IPS-18c (cell line): ENCODE results near the gene LSAMP.

Source experiments
- H3K4me3 ChIP-seq: 2 replicates; pipeline ENCODE4 v1.7.0; 2013; ENCODE audit warnings: low read depth, mild to moderate bottlenecking, low read length, moderate library complexity; ENCODE audit not compliant: insufficient read depth
- H3K9me3 ChIP-seq: one replicate; pipeline ENCODE4 v1.6.1; 2013; ENCODE audit warnings: mild to moderate bottlenecking, low read length, moderate library complexity; ENCODE audit not compliant: control insufficient read depth, insufficient read depth

The LSAMP gene

DNA sequence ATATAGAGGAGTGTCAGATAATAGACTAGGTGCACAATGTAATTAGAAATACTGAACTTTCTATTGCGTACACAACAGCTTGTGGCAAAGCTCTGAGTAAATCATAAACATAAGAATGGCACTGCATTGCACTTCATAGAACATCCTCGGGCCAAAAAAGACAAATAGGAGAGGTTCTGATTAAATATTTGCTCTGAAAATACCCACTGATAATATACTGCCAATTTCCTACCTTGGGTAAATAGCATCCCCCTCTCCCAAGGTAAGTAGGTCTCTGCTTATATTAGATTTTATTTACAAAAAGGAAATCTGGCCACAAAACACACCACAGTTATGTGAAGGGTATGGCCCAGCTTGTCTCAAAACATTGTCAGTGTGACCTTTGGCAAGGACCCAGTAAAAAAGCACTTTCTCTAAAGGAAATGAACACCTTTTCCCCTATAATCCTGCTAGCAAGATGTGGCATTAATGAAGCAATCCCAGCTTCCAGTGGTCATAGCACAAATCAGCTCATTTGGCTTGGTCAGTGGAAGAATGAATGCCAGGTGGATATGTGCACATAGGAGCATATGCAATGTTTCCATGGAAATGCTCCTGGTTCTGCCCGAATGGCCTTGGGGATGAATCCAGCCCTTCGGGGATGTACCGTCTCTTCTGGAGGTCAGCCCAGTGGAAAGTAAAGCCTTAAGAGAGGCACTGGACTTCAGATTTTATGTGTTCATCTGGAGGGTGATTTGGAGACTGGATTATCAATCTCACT, 315.9 kb downstream of the LSAMP start:
- Histone ChIP-seq H3K9me3 (no peaks in the 10 kb centered on the region), H3K4me3 (no peak overlapping the region)

DNA sequence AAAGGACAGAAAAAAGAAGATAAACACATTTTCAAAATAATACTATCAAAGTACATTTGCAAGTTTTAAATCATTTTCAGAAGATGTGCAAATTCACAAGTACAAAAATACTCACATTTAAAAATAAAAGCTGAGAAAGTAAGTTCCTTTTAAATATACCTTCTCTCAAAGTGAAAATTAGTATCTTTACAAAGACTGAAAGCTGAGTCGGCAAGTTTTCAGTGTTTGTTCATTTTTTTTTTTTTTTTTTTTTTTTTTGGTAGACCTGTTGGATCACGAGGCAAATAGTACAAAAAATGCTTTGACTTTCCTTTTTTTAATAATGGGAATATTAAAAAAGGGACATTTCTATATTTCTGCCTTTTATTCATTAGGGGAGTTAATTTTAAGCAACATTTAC, 317.8 kb downstream of the LSAMP start:
- Histone ChIP-seq H3K9me3 (no peaks in the 10 kb centered on the region), H3K4me3 (no peak overlapping the region)

DNA sequence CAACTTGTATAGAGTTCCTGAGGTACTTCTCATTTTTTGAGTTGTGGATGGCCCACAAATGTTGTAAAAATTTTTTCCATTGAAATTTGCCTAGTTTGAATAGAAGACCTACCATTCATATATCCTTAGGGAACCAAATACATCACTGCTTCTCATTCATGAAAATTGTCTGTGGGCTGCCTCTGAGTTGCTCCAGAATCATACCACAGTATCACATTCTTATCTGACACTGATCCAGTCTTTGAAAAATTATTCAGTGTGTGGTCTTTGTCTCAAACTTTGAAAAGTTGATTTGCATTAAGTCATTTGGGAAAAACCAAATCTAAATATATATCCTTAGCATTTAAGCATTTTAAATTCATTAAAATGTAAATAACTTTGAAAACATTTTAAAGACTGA, 321.1 kb downstream of the LSAMP start:
- Histone ChIP-seq H3K9me3 (no peaks in the 10 kb centered on the region), H3K4me3 (no peak overlapping the region)

GRCh38 chr3:116118475-116119169, 326.7 kb downstream of the LSAMP start:
- H3K4me3 ChIP-seq = no peak overlapping the region

GRCh38 chr3:116114586-116114985, 330.7 kb downstream of the LSAMP start:
- H3K9me3 ChIP-seq = no peaks in the 10 kb centered on the region

More at GRCh38 chr3:116118475-116119169, 326.7 kb downstream of the LSAMP start:
- H3K9me3 ChIP-seq = no peaks in the 10 kb centered on the region

DNA sequence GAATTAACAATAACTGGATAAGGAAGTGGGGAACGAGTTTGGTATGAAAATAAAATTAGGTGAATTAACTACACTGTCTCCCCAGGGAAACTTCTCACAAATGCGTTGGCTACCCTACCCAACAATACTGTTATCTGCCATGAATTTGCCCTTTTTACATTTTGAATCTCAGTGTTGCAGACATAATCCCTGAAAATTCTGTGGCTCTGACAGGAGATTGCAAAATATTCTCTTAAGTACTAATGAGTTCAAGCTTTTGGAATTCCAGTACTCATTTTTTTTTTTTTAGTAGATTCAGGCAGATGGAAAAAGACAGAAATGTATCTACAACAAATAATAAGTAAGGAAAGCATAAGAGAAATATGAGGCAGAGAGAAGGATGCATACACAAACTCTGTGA, 332.6 kb downstream of the LSAMP start:
- no peaks in the 10 kb centered on the region for H3K9me3 ChIP-seq
- H3K4me3 ChIP-seq = no peak overlapping the region

More at GRCh38 chr3:116114586-116114985, 330.7 kb downstream of the LSAMP start:
- H3K4me3 ChIP-seq = no peak overlapping the region

DNA sequence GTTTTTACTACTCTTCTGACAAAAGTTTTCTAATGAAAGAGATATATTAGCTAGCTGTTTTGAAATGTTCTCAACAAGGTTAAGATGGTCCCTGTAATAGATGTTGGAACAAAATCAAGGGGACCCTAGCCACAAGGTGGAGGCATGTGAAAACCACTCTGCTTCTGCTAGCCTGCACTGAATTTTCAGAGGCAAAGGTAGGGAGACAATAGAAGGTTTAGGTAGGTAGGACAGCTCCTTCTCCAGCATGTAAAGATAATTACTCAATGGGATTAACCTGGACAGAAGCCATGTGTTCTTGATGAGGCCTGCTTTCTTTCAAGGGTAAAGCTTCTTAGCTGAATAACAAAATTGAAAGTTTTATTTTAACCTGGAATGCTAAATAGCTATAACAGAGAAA, 333.5 kb downstream of the LSAMP start:
- H3K9me3 ChIP-seq = no peaks in the 10 kb centered on the region
- H3K4me3 ChIP-seq = no peak overlapping the region

GRCh38 chr3:116103868-116104530, 341.3 kb downstream of the LSAMP start:
- H3K9me3 ChIP-seq = no peaks in the 10 kb centered on the region
- H3K4me3 ChIP-seq = no peak overlapping the region

GRCh38 chr3:116102037-116102436, 343.2 kb downstream of the LSAMP start:
- Histone ChIP-seq H3K4me3 (no peak overlapping the region), H3K9me3 (no peaks in the 10 kb centered on the region)

DNA sequence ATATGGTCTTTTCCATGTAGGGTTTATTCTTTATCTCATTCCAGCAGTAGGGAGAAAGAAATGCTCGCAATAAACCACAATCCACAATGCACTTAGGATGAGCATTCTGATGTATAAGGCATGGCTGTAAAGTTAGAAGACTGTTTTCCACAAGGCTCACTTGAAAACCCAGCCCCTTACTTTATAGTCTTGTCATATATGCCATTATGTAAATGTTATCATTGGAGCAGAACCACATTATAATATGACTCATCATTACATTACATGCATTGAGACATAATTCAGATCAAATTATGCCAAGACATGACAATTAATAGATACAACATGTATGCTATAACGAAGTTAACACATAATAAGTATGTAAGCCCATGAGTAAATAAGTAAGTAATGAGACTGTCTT, 348.1 kb downstream of the LSAMP start:
- Histone ChIP-seq H3K4me3 (no peak overlapping the region), H3K9me3 (no peaks in the 10 kb centered on the region)

DNA sequence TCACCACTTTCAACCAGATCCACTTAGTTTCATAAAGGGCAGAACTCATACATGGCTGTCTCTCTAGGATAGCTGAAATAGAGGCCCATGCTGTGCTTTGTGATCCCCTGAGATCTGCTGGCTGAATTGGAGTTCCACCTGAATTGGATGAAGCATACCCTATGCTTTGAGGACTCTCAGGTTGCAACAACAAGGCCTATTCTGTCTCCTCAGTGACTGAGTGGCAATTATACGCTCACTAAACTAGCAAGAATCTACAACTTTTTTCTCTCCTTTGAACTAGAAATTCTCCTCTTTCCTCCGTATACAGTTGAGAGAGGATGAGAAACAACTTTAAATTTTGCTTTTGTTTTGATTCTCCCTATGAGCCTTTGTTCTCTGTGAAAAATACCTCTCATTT, 348.7 kb downstream of the LSAMP start:
- Histone ChIP-seq H3K4me3 (no peak overlapping the region), H3K9me3 (no peaks in the 10 kb centered on the region)

- Histone ChIP-seq H3K4me3 (no peak overlapping the region), H3K9me3 (no peaks in the 10 kb centered on the region)
Measured at GRCh38 chr3:116093374-116093773, 351.9 kb downstream of the LSAMP start.

- no peak overlapping the region for H3K4me3 ChIP-seq
- no peaks in the 10 kb centered on the region for H3K9me3 ChIP-seq
Measured at GRCh38 chr3:116087426-116087825, 357.9 kb downstream of the LSAMP start.

DNA sequence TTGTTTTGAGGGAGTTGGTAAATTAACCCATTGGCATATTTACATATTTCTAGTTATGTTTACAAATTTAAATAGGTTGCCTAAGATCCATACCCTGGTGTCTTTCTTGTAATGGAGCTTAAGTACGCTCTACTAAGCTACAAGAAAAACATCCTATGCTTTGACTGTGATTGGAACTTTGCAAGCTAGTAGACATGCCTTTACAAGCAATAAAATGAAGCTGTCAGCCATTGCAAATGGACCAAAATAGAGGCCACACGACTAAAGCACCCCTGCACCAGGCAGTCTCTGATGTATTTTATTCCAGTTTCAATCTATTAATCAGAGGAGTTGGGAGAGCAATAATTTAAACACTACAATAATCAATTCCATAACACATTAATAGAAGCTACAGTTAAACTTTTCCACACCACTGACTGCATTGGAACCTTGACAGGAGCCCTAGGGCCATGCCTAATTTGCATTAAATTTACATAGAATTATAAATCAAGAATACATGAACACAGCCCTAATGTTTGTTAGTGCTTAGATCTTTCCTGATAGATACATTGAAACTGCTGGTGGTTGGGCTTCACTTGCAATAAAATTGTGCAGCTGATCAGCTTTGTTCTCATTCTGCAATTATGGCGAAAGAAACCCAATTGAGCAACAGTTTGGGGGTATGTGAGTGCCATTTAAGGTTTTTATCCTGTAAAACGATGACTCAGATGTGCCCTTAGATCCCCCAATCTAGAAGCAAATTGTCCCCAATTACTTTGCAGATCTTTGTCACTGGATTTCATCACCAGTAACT, 360.1 kb downstream of the LSAMP start:
- Histone ChIP-seq H3K4me3 (no peak overlapping the region), H3K9me3 (no peaks in the 10 kb centered on the region)

DNA sequence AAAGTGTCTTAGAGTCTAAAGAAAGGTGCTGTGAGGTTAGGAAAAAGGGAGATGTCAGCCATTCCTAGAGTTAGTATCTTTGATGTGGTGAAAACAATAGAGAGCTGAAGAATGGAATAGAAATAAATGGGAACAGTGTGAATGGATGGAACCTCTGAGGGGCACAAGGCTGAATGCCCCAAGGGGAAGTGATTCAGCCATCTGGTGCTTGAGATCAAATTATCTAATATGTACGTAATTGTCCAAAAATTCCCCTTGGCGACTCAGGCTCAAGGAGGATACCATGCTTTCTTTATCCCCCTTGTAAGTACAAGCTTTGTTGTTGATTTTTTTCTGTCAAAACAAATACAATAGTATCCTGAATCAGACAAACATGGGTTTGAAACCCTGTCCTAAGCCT, 361.6 kb downstream of the LSAMP start:
- no peak overlapping the region for H3K4me3 ChIP-seq
- no peaks in the 10 kb centered on the region for H3K9me3 ChIP-seq

GRCh38 chr3:116078561-116078960, 366.7 kb downstream of the LSAMP start:
- Histone ChIP-seq H3K9me3 (no peaks in the 10 kb centered on the region), H3K4me3 (no peak overlapping the region)

GRCh38 chr3:116077557-116077956, 367.7 kb downstream of the LSAMP start:
- no peaks in the 10 kb centered on the region for H3K9me3 ChIP-seq
- no peak overlapping the region for H3K4me3 ChIP-seq
